HCT116 (cell line): Measurements from ENCODE around the gene YBX2. TPM values are rescaled to one million over a fixed set of nuclear protein-coding genes. Genes with fewer than 3 reads are reported as not detected.
A peak's percentile ranks its signal among the peaks of the same experiment; 100 is the strongest.

Experiments used
- ATAC-seq: fragments of 200-7000 bp; cut with Tn5 transposase; 2 replicates; pipeline ENCODE4 v1.9.1; 2020; ENCODE audit warnings: mild to moderate bottlenecking, moderate library complexity
- BruUV-seq: library from RNA; stranded (reverse); fragments of 400-500 nt; replicated peaks from 2 replicates; lab custom pipeline; 2021; lab: Mats Ljungman, UMichigan
- CTCF ChIA-PET: fragments of 300-600 bp; sonication (Branson Sonifier 250); formaldehyde crosslinking; loops from one replicate; lab custom pipeline; 2021; ENCODE audit warnings: antibody characterized with exemption; lab: Charles Lee
- POLR2A ChIA-PET: fragments of 300-600, 350-600 bp; sonication (Branson Sonifier 250); formaldehyde crosslinking; loops from one replicate; lab custom pipeline; 2021; ENCODE audit warnings: antibody characterized with exemption; lab: Charles Lee
- RAD21 ChIA-PET, 2 experiments: fragments of 300-600 bp; sonication (Branson Sonifier 250); formaldehyde crosslinking; loops; one replicate each; lab custom pipeline; 2023; ENCODE audit warnings: low total read pairs in 2 of 2; ENCODE audit not compliant: uncharacterized antibody in 2 of 2, unreplicated experiment in 2 of 2, low non-redundant PET in 1 of 2; lab: Charles Lee
- DNase-seq: peaks from one replicate; pipeline ENCODE4 v3.0.0-alpha.2; 2010; ENCODE audit warnings: low read depth, low spot score
- H2AFZ ChIP-seq: fragments of 200-600 bp; shearing (Covaris generic), sonication (generic); 2 replicates; pipeline ENCODE4 v1.6.1; 2017; ENCODE audit warnings: low read depth, mixed run types, mixed read lengths, antibody characterized with exemption, low read length; ENCODE audit not compliant: poor library complexity, severe bottlenecking
- H3K27ac ChIP-seq: 2 replicates; pipeline ENCODE4 v1.5.1; 2012; ENCODE audit warnings: low read depth, low read length
- H3K27me3 ChIP-seq: fragments of 200-600 bp; sonication (generic); 2 replicates; pipeline ENCODE4 v1.6.1; 2016; ENCODE audit warnings: mixed run types, low read length, mixed read lengths; ENCODE audit not compliant: insufficient read depth
- H3K36me3 ChIP-seq, 2 experiments: fragments of 200-500 bp in 1 of 2; fragments of 200-600 bp in 1 of 2; sonication (Bioruptor generic) in 1 of 2; sonication (generic) in 1 of 2; 2 replicates each; pipeline versions ENCODE4 v1.5.1 to v1.6.1; 2014 to 2016; ENCODE audit warnings: low read length in 2 of 2, inconsistent platforms in 1 of 2, mixed read lengths in 1 of 2, mixed run types in 1 of 2; ENCODE audit not compliant: insufficient read depth in 2 of 2, control insufficient read depth in 1 of 2
- H3K4me1 ChIP-seq, 2 experiments: fragments of 200-600 bp in 1 of 2; sonication (generic) in 1 of 2; 2 replicates each; pipeline versions ENCODE4 v1.5.1 to v1.6.1; 2012 to 2017; ENCODE audit warnings: low read length in 2 of 2, inconsistent platforms in 1 of 2, mild to moderate bottlenecking in 1 of 2, mixed read lengths in 1 of 2, mixed run types in 1 of 2, moderate library complexity in 1 of 2; ENCODE audit not compliant: insufficient read depth in 2 of 2, control insufficient read depth in 1 of 2
- H3K4me2 ChIP-seq: fragments of 200-600 bp; sonication (generic); 2 replicates; pipeline ENCODE4 v1.6.1; 2017; ENCODE audit warnings: mixed run types, low read length, mixed read lengths
- H3K4me3 ChIP-seq, 2 experiments: fragments of 200-600 bp in 1 of 2; sonication (generic) in 1 of 2; replicated peaks in 1 of 2; 2 replicates each; pipeline ENCODE4 v1.5.1; 2011 to 2016; ENCODE audit warnings: low read length in 2 of 2, control low read depth in 1 of 2, low read depth in 1 of 2, mild to moderate bottlenecking in 1 of 2, mixed read lengths in 1 of 2, mixed run types in 1 of 2
- H3K79me2 ChIP-seq: fragments of 200-600 bp; sonication (generic); 2 replicates; pipeline ENCODE4 v1.6.1; 2017; ENCODE audit warnings: mild to moderate bottlenecking, mixed run types, low read length, moderate library complexity, mixed read lengths; ENCODE audit not compliant: insufficient read depth
- H3K9ac ChIP-seq: fragments of 200-600 bp; sonication (generic); 2 replicates; pipeline ENCODE4 v1.6.1; 2016; ENCODE audit warnings: low read length, mixed read lengths
- H3K9me2 ChIP-seq: fragments of 200-600 bp; sonication (generic), shearing (Covaris generic); 2 replicates; pipeline ENCODE4 v1.6.1; 2017; ENCODE audit warnings: mixed run types, mild to moderate bottlenecking, moderate library complexity; ENCODE audit not compliant: insufficient read depth
- H3K9me3 ChIP-seq, 2 experiments: fragments of 200-500 bp in 1 of 2; fragments of 200-600 bp in 1 of 2; sonication (Bioruptor generic) in 1 of 2; sonication (generic) in 1 of 2; 2 replicates each; pipeline ENCODE4 v1.6.1; 2014 to 2017; ENCODE audit warnings: low read length in 2 of 2, mixed read lengths in 2 of 2, inconsistent platforms in 1 of 2, low read depth in 1 of 2, mild to moderate bottlenecking in 1 of 2, mixed run types in 1 of 2, moderate library complexity in 1 of 2; ENCODE audit not compliant: control insufficient read depth in 1 of 2, insufficient read depth in 1 of 2
- H4K20me1 ChIP-seq: fragments of 200-600 bp; sonication (generic), shearing (Covaris generic); 2 replicates; pipeline ENCODE4 v1.6.1; 2017; ENCODE audit warnings: mixed run types, mild to moderate bottlenecking, moderate library complexity; ENCODE audit not compliant: insufficient read depth
- JUND ChIP-seq: IDR thresholded peaks from 2 replicates; pipeline ENCODE4 v1.6.1; 2012
- POLR2A ChIP-seq: IDR thresholded peaks from 2 replicates; pipeline ENCODE4 v1.7.0; 2011; ENCODE audit warnings: borderline replicate concordance; ENCODE audit not compliant: insufficient read depth, insufficient read length; ENCODE audit errors: extremely low read depth
- POLR2AphosphoS5 ChIP-seq: IDR thresholded peaks from 2 replicates; pipeline ENCODE4 v1.6.1; 2011; ENCODE audit warnings: mild to moderate bottlenecking, low read depth, low read length, moderate library complexity
- ZFX ChIP-seq: fragments of 450-650 bp; IDR thresholded peaks from 2 replicates; pipeline ENCODE4 v1.6.1; 2017
- intact Hi-C: fragments of 100-400 bp; cut with micrococcal nuclease; formaldehyde crosslinking; loops from 2 replicates; pipeline ENCODE4 v1.10.0; 2022
- total RNA-seq: library from RNA; stranded (reverse); gene quantifications from one replicate; pipeline ENCODE4 v1.2.1, GENCODE V29; 2021; ENCODE audit not compliant: unreplicated experiment
- TF ChIP-seq, protein P1 (sequence below): IDR thresholded peaks from 2 replicates; pipeline ENCODE4 v1.6.1; 2012; ENCODE audit warnings: low read depth
- TF ChIP-seq, protein P2 (sequence below), 3 experiments: fragments of 200-600 bp in 1 of 3; sonication (generic) in 1 of 3; IDR thresholded peaks in 2 of 3; conservative IDR thresholded peaks in 1 of 3; 2 replicates each; pipeline ENCODE4 v1.5.1; 2012 to 2017; ENCODE audit warnings: low read depth in 2 of 3, low read length in 2 of 3, antibody characterized with exemption in 1 of 3, borderline replicate concordance in 1 of 3, control low read depth in 1 of 3, mild to moderate bottlenecking in 1 of 3, mixed read lengths in 1 of 3, mixed run types in 1 of 3, moderate library complexity in 1 of 3; ENCODE audit not compliant: insufficient read depth in 1 of 3

The YBX2 gene
- total RNA-seq, 1 experiment from 2014 or later = 2.3 TPM

DNA sequence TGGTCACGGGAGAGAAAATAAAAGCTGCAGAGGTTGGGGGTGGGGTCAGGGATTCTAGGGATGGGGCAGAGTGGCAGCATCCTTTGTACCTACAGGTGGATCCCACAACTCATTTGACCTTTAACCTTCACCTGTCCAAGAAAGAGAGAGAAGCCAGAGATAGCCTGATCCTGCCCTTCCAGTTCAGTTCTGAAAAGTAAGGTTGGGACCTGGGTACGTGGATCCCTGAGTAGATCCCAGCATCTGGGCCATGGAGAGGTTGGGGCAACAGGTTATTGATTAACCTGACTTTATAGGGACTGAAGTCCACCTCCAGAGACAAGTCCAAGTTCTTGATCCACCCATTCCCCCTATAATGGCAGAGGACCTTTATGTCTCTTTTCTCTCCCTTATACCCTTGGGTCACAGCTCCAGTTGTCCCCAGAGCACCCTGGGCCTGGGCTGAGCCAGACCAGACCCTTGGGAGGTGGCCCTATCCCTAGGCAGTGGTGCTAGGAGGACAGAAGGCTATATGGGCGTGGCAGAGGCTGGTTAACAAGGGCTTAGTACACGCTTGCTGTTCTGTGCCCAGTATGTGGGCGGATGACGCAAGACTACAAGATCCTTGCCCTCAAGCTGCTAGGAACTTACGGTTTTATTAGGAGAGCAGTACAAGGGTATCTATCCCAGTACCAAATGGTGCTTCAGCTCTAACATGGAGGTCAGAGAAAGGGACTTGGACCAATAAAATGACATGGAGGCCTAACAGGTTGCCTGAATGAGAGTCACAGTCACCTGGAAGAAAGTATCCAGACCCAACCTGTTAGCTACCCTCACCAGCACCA is 35.5 kb downstream of the YBX2 start (continued):
- TF ChIP-seq, protein P1, sequence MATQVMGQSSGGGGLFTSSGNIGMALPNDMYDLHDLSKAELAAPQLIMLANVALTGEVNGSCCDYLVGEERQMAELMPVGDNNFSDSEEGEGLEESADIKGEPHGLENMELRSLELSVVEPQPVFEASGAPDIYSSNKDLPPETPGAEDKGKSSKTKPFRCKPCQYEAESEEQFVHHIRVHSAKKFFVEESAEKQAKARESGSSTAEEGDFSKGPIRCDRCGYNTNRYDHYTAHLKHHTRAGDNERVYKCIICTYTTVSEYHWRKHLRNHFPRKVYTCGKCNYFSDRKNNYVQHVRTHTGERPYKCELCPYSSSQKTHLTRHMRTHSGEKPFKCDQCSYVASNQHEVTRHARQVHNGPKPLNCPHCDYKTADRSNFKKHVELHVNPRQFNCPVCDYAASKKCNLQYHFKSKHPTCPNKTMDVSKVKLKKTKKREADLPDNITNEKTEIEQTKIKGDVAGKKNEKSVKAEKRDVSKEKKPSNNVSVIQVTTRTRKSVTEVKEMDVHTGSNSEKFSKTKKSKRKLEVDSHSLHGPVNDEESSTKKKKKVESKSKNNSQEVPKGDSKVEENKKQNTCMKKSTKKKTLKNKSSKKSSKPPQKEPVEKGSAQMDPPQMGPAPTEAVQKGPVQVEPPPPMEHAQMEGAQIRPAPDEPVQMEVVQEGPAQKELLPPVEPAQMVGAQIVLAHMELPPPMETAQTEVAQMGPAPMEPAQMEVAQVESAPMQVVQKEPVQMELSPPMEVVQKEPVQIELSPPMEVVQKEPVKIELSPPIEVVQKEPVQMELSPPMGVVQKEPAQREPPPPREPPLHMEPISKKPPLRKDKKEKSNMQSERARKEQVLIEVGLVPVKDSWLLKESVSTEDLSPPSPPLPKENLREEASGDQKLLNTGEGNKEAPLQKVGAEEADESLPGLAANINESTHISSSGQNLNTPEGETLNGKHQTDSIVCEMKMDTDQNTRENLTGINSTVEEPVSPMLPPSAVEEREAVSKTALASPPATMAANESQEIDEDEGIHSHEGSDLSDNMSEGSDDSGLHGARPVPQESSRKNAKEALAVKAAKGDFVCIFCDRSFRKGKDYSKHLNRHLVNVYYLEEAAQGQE = no peak
- no peak for TF ChIP-seq ZFX
- TF ChIP-seq POLR2A = peak; percentile 22

DNA sequence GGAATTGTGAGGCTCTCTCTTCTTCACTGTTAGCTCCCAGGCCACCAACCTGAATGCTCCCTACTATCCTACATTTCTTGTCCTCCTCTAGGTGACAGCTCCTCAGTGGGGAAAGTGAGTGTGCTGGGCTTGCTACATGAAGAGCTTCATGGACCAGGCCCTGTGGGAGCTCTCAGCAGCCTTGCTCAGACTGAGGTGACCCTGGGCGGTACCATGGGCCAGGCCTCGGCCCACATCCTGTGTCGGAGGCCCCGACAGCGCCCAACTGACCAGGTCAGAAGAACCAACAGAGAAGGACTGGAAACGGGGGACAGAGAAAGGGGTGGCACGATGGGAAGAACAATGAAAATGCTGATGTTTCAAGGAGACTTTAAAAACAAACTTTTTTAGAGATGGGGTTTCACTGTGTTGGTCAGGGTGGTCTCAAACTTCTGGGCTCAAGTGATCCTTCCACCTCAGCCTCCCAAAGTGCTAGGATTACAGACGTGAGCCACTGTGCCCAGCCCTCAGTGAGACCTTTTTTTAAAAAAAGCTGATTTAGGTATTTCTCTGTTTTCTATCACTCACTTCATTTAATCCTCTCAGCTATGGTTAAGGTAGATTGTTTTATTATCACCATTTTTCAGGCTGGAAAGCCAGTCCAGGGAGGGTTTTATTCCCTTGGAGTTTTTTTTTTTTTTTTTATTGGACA is 37.5 kb downstream of the YBX2 start:
- BruUV-seq = no TSS peak
- H3K79me2 ChIP-seq = peaks cover 78% of the 10 kb centered on the region

More for the DNA sequence above, 37.5 kb downstream of the YBX2 start:
- ATAC-seq (no peak), DNase-seq (no peak)
- peaks cover 5% of the 10 kb centered on the region; the same call in 1 of the 2 replicates for H4K20me1 ChIP-seq
- H3K4me1 ChIP-seq = peaks cover 21 to 33% of the 10 kb centered on the region in 2 experiments
- POLR2A ChIA-PET = no interaction called here
- TF ChIP-seq JUND (0 out of 2 replicates have a peak, but pooled peaks have one; percentile 4), POLR2AphosphoS5 (peak; percentile 53)
- TF ChIP-seq, protein P2, sequence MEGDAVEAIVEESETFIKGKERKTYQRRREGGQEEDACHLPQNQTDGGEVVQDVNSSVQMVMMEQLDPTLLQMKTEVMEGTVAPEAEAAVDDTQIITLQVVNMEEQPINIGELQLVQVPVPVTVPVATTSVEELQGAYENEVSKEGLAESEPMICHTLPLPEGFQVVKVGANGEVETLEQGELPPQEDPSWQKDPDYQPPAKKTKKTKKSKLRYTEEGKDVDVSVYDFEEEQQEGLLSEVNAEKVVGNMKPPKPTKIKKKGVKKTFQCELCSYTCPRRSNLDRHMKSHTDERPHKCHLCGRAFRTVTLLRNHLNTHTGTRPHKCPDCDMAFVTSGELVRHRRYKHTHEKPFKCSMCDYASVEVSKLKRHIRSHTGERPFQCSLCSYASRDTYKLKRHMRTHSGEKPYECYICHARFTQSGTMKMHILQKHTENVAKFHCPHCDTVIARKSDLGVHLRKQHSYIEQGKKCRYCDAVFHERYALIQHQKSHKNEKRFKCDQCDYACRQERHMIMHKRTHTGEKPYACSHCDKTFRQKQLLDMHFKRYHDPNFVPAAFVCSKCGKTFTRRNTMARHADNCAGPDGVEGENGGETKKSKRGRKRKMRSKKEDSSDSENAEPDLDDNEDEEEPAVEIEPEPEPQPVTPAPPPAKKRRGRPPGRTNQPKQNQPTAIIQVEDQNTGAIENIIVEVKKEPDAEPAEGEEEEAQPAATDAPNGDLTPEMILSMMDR (IDR thresholded peaks at IDR 0.05 in 2 of 3, conservative IDR thresholded peaks at IDR 0.05 in 1 of 3; ENCODE audit: borderline replicate concordance in 1 of 3, insufficient read depth in 1 of 3, low read depth in 2 of 3, low read length in 2 of 3) = no peak
- H3K4me3 ChIP-seq = no peak overlapping the region
- no peak overlapping the region for H3K9ac ChIP-seq
- RAD21 ChIA-PET = no interaction called here
- CTCF ChIA-PET = no interaction called here
- H3K9me2 ChIP-seq = no peaks in the 10 kb centered on the region
- peaks cover 16 to 32% of the 10 kb centered on the region in 2 experiments for H3K36me3 ChIP-seq
- peak overlapping the region; percentile 16; the same call in 1 of the 2 replicates for H3K27ac ChIP-seq
- H3K27me3 ChIP-seq = no peaks in the 10 kb centered on the region
- intact Hi-C loops = no loop called here
- H3K4me2 ChIP-seq = no peak overlapping the region
- H2AFZ ChIP-seq = no peak overlapping the region
- H3K9me3 ChIP-seq = no peaks in the 10 kb centered on the region
